Stimulated activated CD4-positive, alpha-beta T cell treated with anti-CD3 and anti-CD28 coated beads, Interleukin-4, amount 100 ng/mL, for 1 hour (primary cell): ENCODE data around the gene MLXIP.

Experiments used
- DNase-seq: peaks from one replicate; pipeline ENCODE4 v3.0.0-alpha.2; 2020

The MLXIP gene

GRCh38 chr12:122192441-122192840, 113.9 kb downstream of the MLXIP start:
- no peak for DNase-seq

- DNase-seq: no peak
Observed at GRCh38 chr12:122194804-122195203, 116.2 kb downstream of the MLXIP start.

GRCh38 chr12:122195405-122195804, 116.8 kb downstream of the MLXIP start:
- DNase-seq: no peak
